Measurements from ENCODE around the gene ARV1. TPM values are rescaled to one million over a fixed set of nuclear protein-coding genes. Genes with fewer than 3 reads are reported as not detected.

Gene ARV1
- total and polyA plus RNA-seq, 2 of the 13 experiments (the other 11 are each of a cell fraction or from before 2014, with no cell fraction given), result 13.0 to 15.2 TPM

DNA sequence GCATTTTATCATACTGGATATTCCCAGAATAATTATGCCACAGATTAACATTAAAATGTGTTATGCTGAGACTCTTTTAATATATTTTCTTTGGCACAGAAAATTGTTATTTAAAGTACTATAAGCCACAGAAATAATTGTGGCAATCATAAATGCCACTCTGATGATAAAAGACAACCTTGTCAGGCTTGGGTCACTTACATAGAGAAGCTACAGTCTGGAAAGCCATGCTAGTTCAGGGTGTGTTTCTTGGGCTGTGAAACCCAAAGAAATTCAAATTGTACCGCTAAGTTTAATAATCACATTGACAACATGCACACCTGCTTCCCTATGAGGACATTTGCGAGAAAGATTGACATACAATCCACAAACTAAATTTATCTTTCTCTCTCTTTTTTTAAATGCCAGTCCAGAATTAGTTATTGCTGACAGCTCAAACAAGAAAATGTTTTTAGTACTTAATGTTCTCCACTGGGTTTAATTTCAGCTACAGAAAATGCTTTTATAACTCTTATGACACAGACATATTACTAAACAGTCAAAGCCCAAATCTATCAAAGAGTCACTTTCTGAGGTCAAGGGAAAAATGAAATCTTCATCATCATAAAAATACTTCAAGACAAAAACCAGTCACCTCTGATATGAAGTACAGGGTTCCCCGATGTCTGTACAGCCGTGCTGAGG, 38.9 kb upstream of the ARV1 start:
- in situ Hi-C loops (cut with HindIII; ENCODE audit: extremely low pct_ligation_motif_present, low pct_unique_long_range_greater_than_20kb) (no loop called here), intact Hi-C loops (cut with micrococcal nuclease; ENCODE audit: unreplicated experiment) (no loop called here)
- Histone ChIP-seq H3K79me2 (ENCODE audit: insufficient read depth, low read length) (no peaks in the 10 kb centered on the region), H3K4me2 (ENCODE audit: low read depth, low read length) (no peak overlapping the region), H3K27ac (ENCODE audit: extremely low read length, insufficient read depth, low read length) (no peak overlapping the region), H3K9me3 (ENCODE audit: low read length) (no peaks in the 10 kb centered on the region), H2AFZ (ENCODE audit: low read length) (no peak overlapping the region), H4K20me1 (ENCODE audit: insufficient read depth, low read length) (no peaks in the 10 kb centered on the region), H3K27me3 (ENCODE audit: control insufficient read depth in 1 of 2, insufficient read depth in 2 of 2, low read length in 2 of 2) (no peaks in the 10 kb centered on the region), H3K36me3 (replicated peaks in 1 of 2; ENCODE audit: control insufficient read depth in 1 of 2, insufficient read depth in 2 of 2, low read length in 2 of 2) (no peaks in the 10 kb centered on the region; a peak in 1 of 5 replicates), H3K4me1 (ENCODE audit: insufficient read depth, low read length) (peaks cover 29% of the 10 kb centered on the region), H3K9ac (ENCODE audit: insufficient read depth, low read depth, low read length) (no peak overlapping the region), H3K4me3 (replicated peaks in 1 of 3; ENCODE audit: insufficient read depth in 1 of 3, low read depth in 2 of 3, low read length in 3 of 3) (no peak overlapping the region)
- ATAC-seq (no peak), FAIRE-seq (no peak), DNase-seq (ENCODE audit: low spot score) (no peak)
- ChIA-PET POLR2A (no interaction called here), CTCF (ENCODE audit: low intra/inter-chr PET ratio, low total read pairs) (no interaction called here)
- TF ChIP-seq RARA (CRISPR knock-in tag; IDR thresholded peaks at IDR 0.05), result no peak
- TF ChIP-seq ZNF382 (CRISPR knock-in tag; IDR thresholded peaks at IDR 0.05; ENCODE audit: borderline replicate concordance), result no peak
- WGBS (ENCODE audit: low lambda C conversion rate), result 98% methylated on average over 4 of the region's 4 CpGs
- BruUV-seq (replicated peaks), result no TSS peak

DNA sequence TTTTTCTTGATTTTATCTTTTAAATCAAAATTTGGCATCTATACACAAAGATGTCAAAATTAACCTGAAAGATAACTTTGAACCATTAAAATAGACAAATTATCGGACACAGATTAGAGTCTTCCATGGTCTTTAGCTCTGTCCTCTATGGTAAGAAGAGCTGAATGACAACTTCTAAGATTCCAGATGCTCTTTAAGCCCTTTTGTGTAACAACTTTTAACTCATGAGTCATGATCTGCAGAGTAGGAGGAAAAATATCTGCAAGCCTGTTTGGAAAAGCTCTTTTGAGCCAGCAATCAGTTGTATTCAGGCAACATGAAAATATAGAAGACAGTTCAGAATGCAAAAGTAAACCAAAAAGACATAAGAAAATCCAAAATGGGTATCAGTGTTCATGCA, 38.0 kb upstream of the ARV1 start:
- H3K36me3 ChIP-seq (replicated peaks in 1 of 2; ENCODE audit: control insufficient read depth in 1 of 2, insufficient read depth in 2 of 2, low read length in 2 of 2), result no peaks in the 10 kb centered on the region; a peak in 2 of 5 replicates

More for the DNA sequence above, 38.0 kb upstream of the ARV1 start:
- TF ChIP-seq ZNF724P (CRISPR knock-in tag; IDR thresholded peaks at IDR 0.05; ENCODE audit: borderline replicate concordance), result no peak
- TF ChIP-seq ZNF44 (CRISPR knock-in tag; IDR thresholded peaks at IDR 0.05), result no peak
- TF ChIP-seq AKAP8 (CRISPR knock-in tag; IDR thresholded peaks at IDR 0.05), result no peak
- no peak for TF ChIP-seq ZNF644 (CRISPR knock-in tag; IDR thresholded peaks at IDR 0.05; ENCODE audit: low read depth)
- no peak for TF ChIP-seq ZNF75D (CRISPR knock-in tag; IDR thresholded peaks at IDR 0.05; ENCODE audit: borderline replicate concordance)
- TF ChIP-seq ZNF558 (CRISPR knock-in tag; IDR thresholded peaks at IDR 0.05; ENCODE audit: borderline replicate concordance), result no peak
- TF ChIP-seq ZNF460 (CRISPR knock-in tag; IDR thresholded peaks at IDR 0.05; ENCODE audit: borderline replicate concordance), result no peak
- no peak for TF ChIP-seq ZFP1 (CRISPR knock-in tag; IDR thresholded peaks at IDR 0.05)
- TF ChIP-seq ZNF546 (CRISPR knock-in tag; conservative IDR thresholded peaks at IDR 0.05), result no peak
- no peak for TF ChIP-seq ZNF614 (CRISPR knock-in tag; IDR thresholded peaks at IDR 0.05; ENCODE audit: borderline replicate concordance)
- TF ChIP-seq ZNF160 (CRISPR knock-in tag; IDR thresholded peaks at IDR 0.05), result no peak
- no peaks in the 10 kb centered on the region for H3K9me3 ChIP-seq (ENCODE audit: low read length)
- no peak overlapping the region for H3K4me2 ChIP-seq (ENCODE audit: low read depth, low read length)
- intact Hi-C loops (cut with micrococcal nuclease; ENCODE audit: unreplicated experiment), result no loop called here
- H3K27ac ChIP-seq (ENCODE audit: extremely low read length, insufficient read depth, low read length), result no peak overlapping the region
- no peak overlapping the region for H3K4me3 ChIP-seq (replicated peaks in 1 of 3; ENCODE audit: insufficient read depth in 1 of 3, low read depth in 2 of 3, low read length in 3 of 3)
- no peak overlapping the region for H2AFZ ChIP-seq (ENCODE audit: low read length)
- ChIA-PET POLR2A (no interaction called here), CTCF (ENCODE audit: low intra/inter-chr PET ratio, low total read pairs) (no interaction called here)
- peaks cover 29% of the 10 kb centered on the region for H3K4me1 ChIP-seq (ENCODE audit: insufficient read depth, low read length)
- DNase-seq (ENCODE audit: low spot score) (no peak), ATAC-seq (no peak), FAIRE-seq (no peak)
- 100% methylated on average over 1 of the region's 1 CpG for WGBS (ENCODE audit: low lambda C conversion rate)
- no peaks in the 10 kb centered on the region for H3K27me3 ChIP-seq (ENCODE audit: control insufficient read depth in 1 of 2, insufficient read depth in 2 of 2, low read length in 2 of 2)
- no peak overlapping the region for H3K9ac ChIP-seq (ENCODE audit: insufficient read depth, low read depth, low read length)
- no peaks in the 10 kb centered on the region for H3K79me2 ChIP-seq (ENCODE audit: insufficient read depth, low read length)
- BruUV-seq (replicated peaks), result no TSS peak
- no peaks in the 10 kb centered on the region for H4K20me1 ChIP-seq (ENCODE audit: insufficient read depth, low read length)
- in situ Hi-C loops (cut with HindIII; ENCODE audit: extremely low pct_ligation_motif_present, low pct_unique_long_range_greater_than_20kb), result no loop called here

All from HepG2 (cell line).